ENCODE results near the gene NMUR1.

Gene NMUR1

DNA sequence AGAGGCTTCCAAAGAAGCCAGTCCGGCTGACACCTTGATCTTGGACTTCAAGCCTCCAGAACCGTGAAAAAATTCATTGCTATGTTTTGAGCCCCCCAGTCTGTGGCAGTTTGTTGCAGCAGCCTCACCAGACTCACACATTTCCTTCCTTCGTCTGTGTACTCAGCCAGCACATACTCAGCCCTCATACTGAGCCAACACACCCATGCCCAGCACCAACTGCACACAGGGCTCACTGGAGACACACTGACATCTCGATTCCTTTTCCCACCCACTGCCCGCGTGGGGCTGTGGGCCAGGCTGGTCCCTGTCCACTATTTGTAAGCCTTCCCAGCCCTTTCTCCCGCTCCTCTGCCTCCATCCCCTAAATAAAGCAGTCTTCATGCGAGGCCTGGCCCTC lies 24.1 kb upstream of the NMUR1 start:
- DNase-seq (ENCODE audit: low read depth in 2 of 2): no peak

GRCh38 chr2:231552752-231553151 lies 22.5 kb upstream of the NMUR1 start:
- no peak for DNase-seq (ENCODE audit: low read depth in 2 of 2)

- DNase-seq (ENCODE audit: low read depth in 2 of 2): no peak
Measured at GRCh38 chr2:231549446-231550239, 19.4 kb upstream of the NMUR1 start.

DNA sequence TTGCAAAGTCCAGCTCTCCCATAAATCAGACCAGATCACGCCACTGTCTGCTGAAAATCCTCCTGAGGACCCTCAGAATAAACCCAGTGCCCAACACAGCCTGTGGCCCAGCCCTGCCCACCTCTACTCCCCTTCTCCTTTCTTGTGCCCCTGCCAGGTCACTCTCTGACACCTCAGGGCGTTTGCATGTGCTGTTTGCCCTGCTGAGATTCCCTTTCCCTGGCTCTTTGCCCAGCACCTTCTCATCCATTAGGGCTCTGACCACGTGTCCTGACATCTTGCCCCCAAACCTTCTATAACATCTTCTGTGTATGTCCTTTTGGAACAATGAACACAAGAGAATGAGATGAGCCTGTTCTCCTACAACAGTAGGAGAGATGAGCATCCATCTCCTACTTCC lies 18.5 kb upstream of the NMUR1 start:
- no peak for DNase-seq (ENCODE audit: low read depth in 2 of 2)

- DNase-seq (ENCODE audit: low read depth in 2 of 2): no peak
Measured at GRCh38 chr2:231547315-231548110, 17.3 kb upstream of the NMUR1 start.

- no peak for DNase-seq (ENCODE audit: low read depth in 2 of 2)
Measured at GRCh38 chr2:231546014-231546715, 15.9 kb upstream of the NMUR1 start.

DNA sequence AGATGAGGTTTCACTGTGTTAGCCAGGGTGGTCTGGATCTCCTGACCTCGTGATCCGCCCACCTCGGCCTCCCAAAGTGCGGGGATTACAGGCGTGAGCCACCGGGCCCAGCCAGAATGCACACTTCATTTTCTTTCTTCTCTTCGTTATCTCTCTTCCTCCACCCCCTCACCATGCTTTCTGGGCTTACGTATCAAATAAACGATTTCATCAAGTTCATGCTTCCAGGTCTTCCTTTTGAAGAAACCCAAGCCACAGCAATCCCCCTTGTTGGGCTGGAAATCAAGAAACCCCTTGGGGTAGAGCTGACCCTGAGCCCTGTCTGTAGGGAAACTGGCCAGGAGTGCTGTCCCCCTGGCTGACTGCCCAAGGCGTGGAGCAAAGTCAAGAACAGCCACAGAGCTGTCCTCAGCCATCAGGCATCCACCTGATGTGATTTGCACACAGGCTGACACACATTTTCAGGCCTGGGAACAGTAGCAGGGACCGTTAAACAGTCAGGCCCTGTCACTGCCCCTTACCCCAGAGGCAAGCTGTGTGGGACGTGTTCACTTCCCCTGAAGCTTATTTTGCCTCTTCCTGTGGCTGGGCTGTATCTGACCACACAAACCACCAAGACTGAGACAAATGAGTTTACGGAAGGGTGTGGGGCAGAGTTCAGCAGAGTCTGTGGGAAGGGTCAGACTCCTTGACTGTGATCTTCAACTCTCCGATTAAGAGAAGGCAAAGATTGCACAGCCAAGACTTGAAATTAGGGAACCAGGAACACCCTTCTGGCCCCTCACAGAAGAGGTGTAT lies 15.1 kb upstream of the NMUR1 start:
- DNase-seq (ENCODE audit: low read depth in 2 of 2): peak; percentile 44 to 46

DNA sequence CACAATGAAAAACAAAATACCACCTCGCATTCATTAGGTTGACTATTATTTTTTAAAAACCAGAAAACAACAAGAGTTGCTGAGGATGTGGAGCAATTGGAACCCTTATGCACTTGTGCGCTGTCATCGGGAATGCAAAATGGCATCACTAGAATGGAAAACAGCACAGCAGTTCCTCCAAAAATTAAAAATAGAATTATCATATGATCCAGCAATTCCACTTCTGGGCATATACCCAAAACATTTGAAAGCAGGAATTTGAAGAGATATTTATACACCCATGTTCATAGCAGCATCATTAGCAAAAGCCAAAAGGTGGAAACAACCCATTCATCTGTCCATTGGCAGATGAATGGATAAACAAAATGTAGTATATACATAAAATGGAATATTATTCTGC lies 11.9 kb upstream of the NMUR1 start:
- DNase-seq (ENCODE audit: low read depth in 2 of 2): no peak

GRCh38 chr2:231541645-231542044 lies 11.4 kb upstream of the NMUR1 start:
- DNase-seq (ENCODE audit: low read depth in 2 of 2): no peak

DNA sequence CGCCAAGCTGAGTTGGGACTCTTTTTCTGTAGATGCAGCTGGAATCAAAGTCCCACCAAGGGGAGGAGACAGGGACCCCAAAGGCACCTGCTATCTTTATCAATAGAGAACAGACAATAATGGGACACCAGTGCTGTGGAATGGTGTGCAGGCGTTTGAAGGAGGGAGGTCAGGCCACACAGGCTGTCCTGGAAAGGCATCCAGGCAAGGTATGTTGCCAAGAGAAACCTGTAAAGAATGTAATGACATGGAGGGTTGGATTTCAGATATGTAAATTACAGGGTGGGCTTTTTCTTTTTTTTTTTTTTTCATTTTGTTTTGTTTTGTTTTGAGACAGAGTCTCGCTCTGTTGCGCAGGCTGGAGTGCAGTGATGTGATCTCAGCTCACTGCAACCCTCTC lies 9.7 kb upstream of the NMUR1 start:
- DNase-seq (ENCODE audit: low read depth in 2 of 2): no peak

GRCh38 chr2:231535961-231536360 lies 5.7 kb upstream of the NMUR1 start:
- DNase-seq (ENCODE audit: low read depth in 2 of 2): no peak

- DNase-seq (ENCODE audit: low read depth in 2 of 2): no peak
Measured at GRCh38 chr2:231533777-231534125, 3.5 kb upstream of the NMUR1 start.

GRCh38 chr2:231533086-231533776 lies 3.0 kb upstream of the NMUR1 start:
- no peak for DNase-seq (ENCODE audit: low read depth in 2 of 2)

GRCh38 chr2:231532756-231533035 lies 2.5 kb upstream of the NMUR1 start:
- DNase-seq (ENCODE audit: low read depth in 2 of 2): no peak

- no peak for DNase-seq (ENCODE audit: low read depth in 2 of 2)
Measured at GRCh38 chr2:231531883-231532755, 1.9 kb upstream of the NMUR1 start.

DNA sequence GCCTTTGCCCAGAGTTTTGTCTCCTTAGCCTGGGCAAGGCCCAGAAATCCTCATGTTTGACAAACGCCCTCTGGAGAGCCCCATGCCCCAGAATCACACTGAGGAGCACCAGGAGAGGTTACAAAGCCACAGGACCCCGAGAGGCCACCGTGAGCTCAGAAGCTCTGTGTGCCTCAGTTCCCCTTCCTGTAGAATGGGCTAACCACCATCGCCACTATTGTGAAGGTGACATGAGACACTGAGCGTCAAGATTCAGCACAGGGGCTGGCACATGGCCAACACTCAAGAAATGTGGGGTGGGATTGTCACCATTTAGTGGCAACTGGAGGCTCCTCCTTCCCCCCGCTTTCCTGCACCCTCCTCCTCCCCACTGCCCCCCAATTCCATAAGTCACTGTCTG lies 1.2 kb upstream of the NMUR1 start:
- no peak for DNase-seq (ENCODE audit: low read depth in 2 of 2)

- no peak for DNase-seq (ENCODE audit: low read depth in 2 of 2)
Measured at GRCh38 chr2:231528636-231529030, 1.6 kb downstream of the NMUR1 start.

- no peak for DNase-seq (ENCODE audit: low read depth in 2 of 2)
Measured at GRCh38 chr2:231527955-231528635, 2.1 kb downstream of the NMUR1 start.

DNA sequence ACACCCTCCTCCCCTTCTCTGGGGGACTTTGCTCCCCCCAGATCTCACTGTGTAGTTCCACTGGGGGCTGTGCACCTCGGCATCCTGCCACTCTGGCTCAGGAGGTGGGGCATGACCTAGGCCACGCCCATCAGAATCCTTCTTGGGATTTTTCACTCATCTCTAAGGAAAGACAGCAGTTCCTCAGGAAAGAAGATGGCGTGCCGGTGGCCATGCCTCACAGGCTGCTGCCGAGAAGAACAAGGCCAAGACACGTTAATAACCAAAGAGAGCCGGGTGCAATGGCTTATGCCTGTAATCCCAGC lies 3.2 kb downstream of the NMUR1 start:
- DNase-seq (ENCODE audit: low read depth in 2 of 2): no peak

All from stimulated activated CD8-positive, alpha-beta memory T cell treated with anti-CD3 and anti-CD28 coated beads, Interleukin-2, amount 100 ng/mL, for 48 hours (primary cell).